HCT116 (cell line): Measurements from ENCODE around the gene ANTXRL. TPM values are rescaled to one million over a fixed set of nuclear protein-coding genes. Genes with fewer than 3 reads are reported as not detected.

Experiments used
- ATAC-seq: fragments of 200-7000 bp; cut with Tn5 transposase; 2 replicates; pipeline ENCODE4 v1.9.1; 2020; ENCODE audit warnings: mild to moderate bottlenecking, moderate library complexity
- BruUV-seq: library from RNA; stranded (reverse); fragments of 400-500 nt; replicated peaks from 2 replicates; lab custom pipeline; 2021; lab: Mats Ljungman, UMichigan
- CTCF ChIA-PET: fragments of 300-600 bp; sonication (Branson Sonifier 250); formaldehyde crosslinking; loops from one replicate; lab custom pipeline; 2021; ENCODE audit warnings: antibody characterized with exemption; lab: Charles Lee
- POLR2A ChIA-PET: fragments of 300-600, 350-600 bp; sonication (Branson Sonifier 250); formaldehyde crosslinking; loops from one replicate; lab custom pipeline; 2021; ENCODE audit warnings: antibody characterized with exemption; lab: Charles Lee
- RAD21 ChIA-PET, 2 experiments: fragments of 300-600 bp; sonication (Branson Sonifier 250); formaldehyde crosslinking; loops; one replicate each; lab custom pipeline; 2023; ENCODE audit warnings: low total read pairs in 2 of 2; ENCODE audit not compliant: uncharacterized antibody in 2 of 2, unreplicated experiment in 2 of 2, low non-redundant PET in 1 of 2; lab: Charles Lee
- DNase-seq: peaks from one replicate; pipeline ENCODE4 v3.0.0-alpha.2; 2010; ENCODE audit warnings: low read depth, low spot score
- H2AFZ ChIP-seq: fragments of 200-600 bp; shearing (Covaris generic), sonication (generic); 2 replicates; pipeline ENCODE4 v1.6.1; 2017; ENCODE audit warnings: low read depth, mixed run types, mixed read lengths, antibody characterized with exemption, low read length; ENCODE audit not compliant: poor library complexity, severe bottlenecking
- H3K27ac ChIP-seq: 2 replicates; pipeline ENCODE4 v1.5.1; 2012; ENCODE audit warnings: low read depth, low read length
- H3K27me3 ChIP-seq: fragments of 200-600 bp; sonication (generic); 2 replicates; pipeline ENCODE4 v1.6.1; 2016; ENCODE audit warnings: mixed run types, low read length, mixed read lengths; ENCODE audit not compliant: insufficient read depth
- H3K36me3 ChIP-seq, 2 experiments: fragments of 200-500 bp in 1 of 2; fragments of 200-600 bp in 1 of 2; sonication (Bioruptor generic) in 1 of 2; sonication (generic) in 1 of 2; 2 replicates each; pipeline versions ENCODE4 v1.5.1 to v1.6.1; 2014 to 2016; ENCODE audit warnings: low read length in 2 of 2, inconsistent platforms in 1 of 2, mixed read lengths in 1 of 2, mixed run types in 1 of 2; ENCODE audit not compliant: insufficient read depth in 2 of 2, control insufficient read depth in 1 of 2
- H3K4me1 ChIP-seq, 2 experiments: fragments of 200-600 bp in 1 of 2; sonication (generic) in 1 of 2; 2 replicates each; pipeline versions ENCODE4 v1.5.1 to v1.6.1; 2012 to 2017; ENCODE audit warnings: low read length in 2 of 2, inconsistent platforms in 1 of 2, mild to moderate bottlenecking in 1 of 2, mixed read lengths in 1 of 2, mixed run types in 1 of 2, moderate library complexity in 1 of 2; ENCODE audit not compliant: insufficient read depth in 2 of 2, control insufficient read depth in 1 of 2
- H3K4me2 ChIP-seq: fragments of 200-600 bp; sonication (generic); 2 replicates; pipeline ENCODE4 v1.6.1; 2017; ENCODE audit warnings: mixed run types, low read length, mixed read lengths
- H3K4me3 ChIP-seq, 2 experiments: fragments of 200-600 bp in 1 of 2; sonication (generic) in 1 of 2; replicated peaks in 1 of 2; 2 replicates each; pipeline ENCODE4 v1.5.1; 2011 to 2016; ENCODE audit warnings: low read length in 2 of 2, control low read depth in 1 of 2, low read depth in 1 of 2, mild to moderate bottlenecking in 1 of 2, mixed read lengths in 1 of 2, mixed run types in 1 of 2
- H3K79me2 ChIP-seq: fragments of 200-600 bp; sonication (generic); 2 replicates; pipeline ENCODE4 v1.6.1; 2017; ENCODE audit warnings: mild to moderate bottlenecking, mixed run types, low read length, moderate library complexity, mixed read lengths; ENCODE audit not compliant: insufficient read depth
- H3K9ac ChIP-seq: fragments of 200-600 bp; sonication (generic); 2 replicates; pipeline ENCODE4 v1.6.1; 2016; ENCODE audit warnings: low read length, mixed read lengths
- H3K9me2 ChIP-seq: fragments of 200-600 bp; sonication (generic), shearing (Covaris generic); 2 replicates; pipeline ENCODE4 v1.6.1; 2017; ENCODE audit warnings: mixed run types, mild to moderate bottlenecking, moderate library complexity; ENCODE audit not compliant: insufficient read depth
- H3K9me3 ChIP-seq, 2 experiments: fragments of 200-500 bp in 1 of 2; fragments of 200-600 bp in 1 of 2; sonication (Bioruptor generic) in 1 of 2; sonication (generic) in 1 of 2; 2 replicates each; pipeline ENCODE4 v1.6.1; 2014 to 2017; ENCODE audit warnings: low read length in 2 of 2, mixed read lengths in 2 of 2, inconsistent platforms in 1 of 2, low read depth in 1 of 2, mild to moderate bottlenecking in 1 of 2, mixed run types in 1 of 2, moderate library complexity in 1 of 2; ENCODE audit not compliant: control insufficient read depth in 1 of 2, insufficient read depth in 1 of 2
- H4K20me1 ChIP-seq: fragments of 200-600 bp; sonication (generic), shearing (Covaris generic); 2 replicates; pipeline ENCODE4 v1.6.1; 2017; ENCODE audit warnings: mixed run types, mild to moderate bottlenecking, moderate library complexity; ENCODE audit not compliant: insufficient read depth
- CBX3 ChIP-seq: IDR thresholded peaks from 2 replicates; pipeline ENCODE4 v1.6.1; 2012; ENCODE audit warnings: low read depth
- EGR1 ChIP-seq: IDR thresholded peaks from 2 replicates; pipeline ENCODE4 v1.6.1; 2012; ENCODE audit warnings: low read depth
- ELF1 ChIP-seq: IDR thresholded peaks from 2 replicates; pipeline ENCODE4 v1.6.1; 2012; ENCODE audit warnings: low read depth, borderline replicate concordance
- EZH2phosphoT487 ChIP-seq: fragments of 200-600 bp; IDR thresholded peaks from 2 replicates; pipeline ENCODE4 v1.6.1; 2018; ENCODE audit warnings: antibody characterized with exemption, borderline replicate concordance
- FOSL1 ChIP-seq: IDR thresholded peaks from 2 replicates; pipeline ENCODE4 v1.6.1; 2012; ENCODE audit warnings: low read depth
- JUND ChIP-seq: IDR thresholded peaks from 2 replicates; pipeline ENCODE4 v1.6.1; 2012
- POLR2AphosphoS5 ChIP-seq: IDR thresholded peaks from 2 replicates; pipeline ENCODE4 v1.6.1; 2011; ENCODE audit warnings: mild to moderate bottlenecking, low read depth, low read length, moderate library complexity
- SIN3A ChIP-seq: IDR thresholded peaks from 2 replicates; pipeline ENCODE4 v1.6.1; 2012; ENCODE audit warnings: low read depth
- SRF ChIP-seq: IDR thresholded peaks from 2 replicates; pipeline ENCODE4 v1.6.1; 2012; ENCODE audit warnings: low read depth
- ZFX ChIP-seq: fragments of 450-650 bp; IDR thresholded peaks from 2 replicates; pipeline ENCODE4 v1.6.1; 2017
- intact Hi-C: fragments of 100-400 bp; cut with micrococcal nuclease; formaldehyde crosslinking; loops from 2 replicates; pipeline ENCODE4 v1.10.0; 2022
- total RNA-seq: library from RNA; stranded (reverse); gene quantifications from one replicate; pipeline ENCODE4 v1.2.1, GENCODE V29; 2021; ENCODE audit not compliant: unreplicated experiment
- TF ChIP-seq, protein P1 (sequence below): IDR thresholded peaks from 2 replicates; pipeline ENCODE4 v1.6.1; 2012; ENCODE audit warnings: low read depth
- TF ChIP-seq, protein P2 (sequence below), 3 experiments: fragments of 200-600 bp in 1 of 3; sonication (generic) in 1 of 3; IDR thresholded peaks in 2 of 3; conservative IDR thresholded peaks in 1 of 3; 2 replicates each; pipeline ENCODE4 v1.5.1; 2012 to 2017; ENCODE audit warnings: low read depth in 2 of 3, low read length in 2 of 3, antibody characterized with exemption in 1 of 3, borderline replicate concordance in 1 of 3, control low read depth in 1 of 3, mild to moderate bottlenecking in 1 of 3, mixed read lengths in 1 of 3, mixed run types in 1 of 3, moderate library complexity in 1 of 3; ENCODE audit not compliant: insufficient read depth in 1 of 3

Gene ANTXRL
- total RNA-seq, 1 experiment from 2014 or later = not detected

DNA sequence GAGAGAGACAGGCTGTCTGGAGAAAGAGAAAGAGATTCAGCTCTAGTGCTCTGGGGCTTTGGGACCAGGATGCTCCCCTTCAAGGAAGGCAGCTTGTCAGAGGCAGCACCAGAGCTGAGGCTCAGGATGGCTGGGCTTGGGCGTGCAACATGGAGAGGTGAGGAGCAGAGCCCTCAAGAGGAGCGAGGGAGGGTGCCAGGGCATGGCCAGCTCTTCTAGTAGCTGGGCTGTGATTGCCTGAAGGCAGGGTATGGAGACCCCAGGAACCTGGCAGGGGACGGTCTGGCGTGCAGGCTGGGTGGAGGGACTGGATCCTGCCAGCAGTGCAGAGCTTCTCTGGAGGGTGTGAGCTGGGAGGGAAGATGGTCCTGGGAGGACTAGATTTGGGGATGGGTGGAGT lies 40.2 kb downstream of the ANTXRL start:
- no peak for ATAC-seq
- no peaks in the 10 kb centered on the region for H3K9me2 ChIP-seq
- no peak for DNase-seq
- H3K79me2 ChIP-seq = no peaks in the 10 kb centered on the region
- H4K20me1 ChIP-seq = no peaks in the 10 kb centered on the region
- H3K9me3 ChIP-seq = no peaks in the 10 kb centered on the region
- TF ChIP-seq EZH2phosphoT487 = no peak
- TF ChIP-seq, protein P1, sequence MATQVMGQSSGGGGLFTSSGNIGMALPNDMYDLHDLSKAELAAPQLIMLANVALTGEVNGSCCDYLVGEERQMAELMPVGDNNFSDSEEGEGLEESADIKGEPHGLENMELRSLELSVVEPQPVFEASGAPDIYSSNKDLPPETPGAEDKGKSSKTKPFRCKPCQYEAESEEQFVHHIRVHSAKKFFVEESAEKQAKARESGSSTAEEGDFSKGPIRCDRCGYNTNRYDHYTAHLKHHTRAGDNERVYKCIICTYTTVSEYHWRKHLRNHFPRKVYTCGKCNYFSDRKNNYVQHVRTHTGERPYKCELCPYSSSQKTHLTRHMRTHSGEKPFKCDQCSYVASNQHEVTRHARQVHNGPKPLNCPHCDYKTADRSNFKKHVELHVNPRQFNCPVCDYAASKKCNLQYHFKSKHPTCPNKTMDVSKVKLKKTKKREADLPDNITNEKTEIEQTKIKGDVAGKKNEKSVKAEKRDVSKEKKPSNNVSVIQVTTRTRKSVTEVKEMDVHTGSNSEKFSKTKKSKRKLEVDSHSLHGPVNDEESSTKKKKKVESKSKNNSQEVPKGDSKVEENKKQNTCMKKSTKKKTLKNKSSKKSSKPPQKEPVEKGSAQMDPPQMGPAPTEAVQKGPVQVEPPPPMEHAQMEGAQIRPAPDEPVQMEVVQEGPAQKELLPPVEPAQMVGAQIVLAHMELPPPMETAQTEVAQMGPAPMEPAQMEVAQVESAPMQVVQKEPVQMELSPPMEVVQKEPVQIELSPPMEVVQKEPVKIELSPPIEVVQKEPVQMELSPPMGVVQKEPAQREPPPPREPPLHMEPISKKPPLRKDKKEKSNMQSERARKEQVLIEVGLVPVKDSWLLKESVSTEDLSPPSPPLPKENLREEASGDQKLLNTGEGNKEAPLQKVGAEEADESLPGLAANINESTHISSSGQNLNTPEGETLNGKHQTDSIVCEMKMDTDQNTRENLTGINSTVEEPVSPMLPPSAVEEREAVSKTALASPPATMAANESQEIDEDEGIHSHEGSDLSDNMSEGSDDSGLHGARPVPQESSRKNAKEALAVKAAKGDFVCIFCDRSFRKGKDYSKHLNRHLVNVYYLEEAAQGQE = no peak
- no peak for TF ChIP-seq EGR1
- TF ChIP-seq FOSL1 = no peak
- TF ChIP-seq CBX3 = no peak
- TF ChIP-seq ELF1 = no peak
- TF ChIP-seq POLR2AphosphoS5 = no peak
- TF ChIP-seq ZFX = no peak
- TF ChIP-seq, protein P2, sequence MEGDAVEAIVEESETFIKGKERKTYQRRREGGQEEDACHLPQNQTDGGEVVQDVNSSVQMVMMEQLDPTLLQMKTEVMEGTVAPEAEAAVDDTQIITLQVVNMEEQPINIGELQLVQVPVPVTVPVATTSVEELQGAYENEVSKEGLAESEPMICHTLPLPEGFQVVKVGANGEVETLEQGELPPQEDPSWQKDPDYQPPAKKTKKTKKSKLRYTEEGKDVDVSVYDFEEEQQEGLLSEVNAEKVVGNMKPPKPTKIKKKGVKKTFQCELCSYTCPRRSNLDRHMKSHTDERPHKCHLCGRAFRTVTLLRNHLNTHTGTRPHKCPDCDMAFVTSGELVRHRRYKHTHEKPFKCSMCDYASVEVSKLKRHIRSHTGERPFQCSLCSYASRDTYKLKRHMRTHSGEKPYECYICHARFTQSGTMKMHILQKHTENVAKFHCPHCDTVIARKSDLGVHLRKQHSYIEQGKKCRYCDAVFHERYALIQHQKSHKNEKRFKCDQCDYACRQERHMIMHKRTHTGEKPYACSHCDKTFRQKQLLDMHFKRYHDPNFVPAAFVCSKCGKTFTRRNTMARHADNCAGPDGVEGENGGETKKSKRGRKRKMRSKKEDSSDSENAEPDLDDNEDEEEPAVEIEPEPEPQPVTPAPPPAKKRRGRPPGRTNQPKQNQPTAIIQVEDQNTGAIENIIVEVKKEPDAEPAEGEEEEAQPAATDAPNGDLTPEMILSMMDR (IDR thresholded peaks at IDR 0.05 in 2 of 3, conservative IDR thresholded peaks at IDR 0.05 in 1 of 3; ENCODE audit: borderline replicate concordance in 1 of 3, insufficient read depth in 1 of 3, low read depth in 2 of 3, low read length in 2 of 3) = no peak
- no peak for TF ChIP-seq SIN3A
- no peak for TF ChIP-seq JUND
- no peak for TF ChIP-seq SRF
- H3K4me2 ChIP-seq = no peak overlapping the region
- ChIA-PET RAD21 (no interaction called here), POLR2A (no interaction called here), CTCF (no interaction called here)
- intact Hi-C loops = no loop called here
- H2AFZ ChIP-seq = no peak overlapping the region
- H3K9ac ChIP-seq = no peak overlapping the region
- no peak overlapping the region for H3K4me3 ChIP-seq
- H3K27ac ChIP-seq = no peak overlapping the region
- no TSS peak for BruUV-seq
- no peaks in the 10 kb centered on the region for H3K4me1 ChIP-seq
- H3K36me3 ChIP-seq = no peaks in the 10 kb centered on the region
- H3K27me3 ChIP-seq = no peaks in the 10 kb centered on the region
